ENCODE data around the gene LRRK2.
"Not testable (repeated sequence)": the region's sequence is repeated elsewhere in the genome, so short reads cannot be mapped to it uniquely, and the experiment has no call there.

The LRRK2 gene

DNA sequence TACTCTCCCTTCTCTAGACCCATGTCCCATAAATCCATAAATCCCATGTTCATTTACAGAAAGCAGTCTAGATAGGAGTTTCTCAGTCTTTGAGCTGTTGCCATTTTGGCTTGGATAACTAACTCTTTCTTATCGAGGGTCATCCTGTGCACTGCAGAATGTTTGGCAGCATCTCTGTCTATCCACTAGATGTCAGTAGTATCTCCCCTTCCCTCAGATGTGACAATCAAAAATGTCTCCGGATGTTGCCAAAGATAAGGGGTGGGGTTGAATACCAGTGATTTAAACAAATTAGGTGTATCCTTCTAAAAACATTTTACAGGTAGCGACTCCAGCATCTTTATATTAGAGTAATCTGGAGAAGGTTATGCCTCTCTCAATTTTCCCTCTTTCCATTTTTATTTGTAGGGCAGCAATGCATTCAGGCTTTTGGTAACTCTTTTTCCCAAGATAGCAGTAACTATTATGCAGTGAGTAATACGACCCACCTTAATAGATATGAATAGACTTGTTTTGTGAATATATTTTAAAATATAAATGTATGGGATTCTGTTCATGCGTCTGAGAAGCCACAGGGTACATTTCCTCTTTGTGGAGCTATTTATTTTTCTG lies 100.7 kb downstream of the LRRK2 start:
- DNase-seq = no peak

DNA sequence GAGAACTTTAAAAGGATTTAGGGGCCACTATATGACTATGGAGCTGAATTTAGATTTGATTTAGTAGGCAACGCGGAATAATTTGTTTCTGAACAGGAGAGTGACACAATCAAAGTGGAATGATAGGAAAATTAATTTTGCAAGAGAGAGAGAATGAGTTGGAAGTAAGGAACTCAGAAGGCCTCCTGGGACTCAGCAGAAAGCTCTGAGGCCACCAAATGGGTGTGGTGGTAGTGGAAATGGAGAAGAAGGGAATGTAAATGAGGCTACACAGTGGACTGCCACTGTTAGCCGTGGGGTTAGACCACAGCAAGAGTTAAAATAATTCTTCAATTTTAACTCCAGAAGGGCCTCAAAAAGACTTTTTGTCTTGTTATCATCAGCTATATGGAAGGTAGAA lies 102.7 kb downstream of the LRRK2 start:
- DNase-seq = no peak

DNA sequence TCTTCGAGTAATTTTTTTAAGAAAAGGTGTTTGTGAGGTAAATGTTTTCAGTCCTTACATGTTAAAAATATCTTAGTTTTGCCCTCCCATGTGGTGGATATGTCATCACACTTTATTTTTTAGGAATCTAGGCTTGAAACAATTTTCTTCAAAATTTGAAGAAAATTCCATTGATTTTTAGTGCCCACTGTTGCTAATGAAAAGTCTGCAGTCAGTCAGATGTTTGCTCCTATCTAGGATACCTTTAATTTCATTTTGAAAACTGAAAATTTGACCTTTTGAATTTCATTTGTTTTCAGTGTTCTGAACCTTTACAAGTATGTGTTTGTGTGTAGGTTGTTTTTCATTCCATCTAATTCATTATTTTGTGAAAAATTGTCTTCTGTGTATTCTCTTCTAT lies 105.4 kb downstream of the LRRK2 start:
- no peak for DNase-seq

DNA sequence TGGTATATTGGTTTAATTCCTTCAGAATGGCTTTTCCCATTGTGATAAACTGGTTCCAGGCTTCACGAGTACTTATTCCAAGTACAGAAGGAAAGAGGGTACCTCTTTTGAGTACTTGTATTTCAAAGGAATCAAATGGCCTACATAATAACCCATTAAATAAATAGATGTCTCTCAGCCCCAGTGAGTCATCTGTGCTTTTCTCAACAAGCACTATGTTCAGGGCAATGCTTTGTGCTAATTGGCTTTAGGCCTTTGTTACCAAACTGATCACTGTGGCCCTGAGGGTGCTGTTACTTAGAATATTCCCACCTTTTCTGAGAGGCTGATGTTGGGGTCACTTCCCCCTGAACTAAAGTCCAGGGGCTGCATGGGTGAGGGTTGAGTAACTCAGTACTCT lies 107.1 kb downstream of the LRRK2 start:
- DNase-seq = no peak

DNA sequence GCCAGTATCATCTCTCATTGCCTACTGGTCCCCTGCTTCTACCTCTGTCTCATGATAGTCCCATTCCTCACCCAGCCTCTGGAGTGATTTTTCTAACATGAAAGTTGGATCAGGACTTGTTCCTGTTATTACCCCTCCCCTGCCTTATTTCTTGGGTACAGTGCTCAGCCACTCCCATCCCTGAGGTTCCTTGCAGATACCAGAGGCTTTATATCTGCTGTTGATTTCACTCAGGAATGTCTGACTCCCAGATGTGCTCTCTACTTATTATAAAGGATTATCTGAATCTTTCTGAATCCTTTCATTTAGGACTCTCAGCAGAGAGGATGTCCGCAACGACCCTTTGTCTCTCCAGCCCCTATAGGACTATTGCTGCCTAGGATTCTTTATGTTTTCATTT lies 111.2 kb downstream of the LRRK2 start:
- no peak for DNase-seq

DNA sequence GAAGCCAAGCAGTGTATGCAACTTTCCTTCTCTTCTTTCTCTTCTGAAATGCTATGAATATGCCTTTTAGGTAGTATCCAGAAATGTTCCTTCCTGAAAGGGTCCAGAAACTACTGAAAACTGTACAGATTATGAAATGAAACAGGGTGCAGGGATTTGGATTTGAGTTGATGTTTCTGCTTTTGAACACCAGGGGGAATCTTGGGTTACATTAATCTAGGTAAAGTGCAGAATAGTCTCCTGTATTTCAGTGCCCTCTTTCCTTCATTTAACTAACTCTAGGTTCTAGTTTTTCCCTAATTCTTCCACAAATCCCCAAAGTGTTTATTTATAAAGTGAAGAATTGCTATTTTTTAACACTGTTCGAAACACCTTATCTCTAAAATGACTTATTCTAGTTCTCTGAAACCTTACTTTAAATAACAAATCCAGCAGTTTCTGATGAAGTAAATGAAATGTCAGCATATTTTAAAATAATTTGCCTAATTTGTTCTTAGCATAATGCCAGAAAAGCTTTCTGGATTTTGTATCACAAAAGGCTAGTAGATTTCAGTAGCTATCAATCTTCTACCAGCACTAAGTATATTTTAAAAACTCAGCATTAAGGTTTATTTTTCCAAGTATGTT lies 111.9 kb downstream of the LRRK2 start:
- DNase-seq = no peak

DNA sequence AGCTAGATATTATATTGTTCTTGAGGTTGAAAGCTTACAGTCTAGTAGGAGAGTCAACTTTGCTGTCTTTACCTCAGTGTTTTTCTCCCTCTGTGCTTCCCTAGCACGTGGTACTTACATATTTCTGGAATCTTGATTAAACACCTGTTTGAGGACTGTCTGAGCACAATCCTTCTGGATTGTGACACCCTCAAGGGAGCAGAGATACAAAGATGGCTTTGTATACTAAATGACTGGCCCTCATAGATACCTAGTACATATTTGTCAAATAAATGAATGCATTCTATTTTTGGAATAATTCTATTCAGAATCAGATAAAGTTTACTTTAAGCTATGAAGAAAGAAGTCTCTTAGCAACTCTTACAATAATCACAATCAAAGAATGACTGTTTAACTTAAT lies 113.3 kb downstream of the LRRK2 start:
- DNase-seq = no peak

DNA sequence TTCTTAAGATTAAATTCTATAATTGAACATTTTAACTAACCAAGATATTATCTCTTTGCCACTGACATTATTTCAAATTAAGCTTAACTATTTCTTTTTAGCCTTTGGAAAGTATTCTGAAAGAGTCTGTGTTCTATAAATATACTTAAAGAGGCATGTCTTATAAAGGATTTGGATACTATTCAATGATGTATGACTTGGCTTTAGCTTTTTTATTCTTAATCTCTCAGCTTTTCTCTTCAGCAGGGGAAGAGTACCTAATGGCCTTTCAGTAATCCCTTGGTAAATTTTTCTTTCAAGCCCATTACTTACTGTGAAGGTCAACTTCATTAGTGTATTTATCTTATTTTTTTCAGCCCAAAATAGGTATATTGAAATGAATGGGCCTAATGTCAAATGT lies 113.8 kb downstream of the LRRK2 start:
- DNase-seq = no peak

DNA sequence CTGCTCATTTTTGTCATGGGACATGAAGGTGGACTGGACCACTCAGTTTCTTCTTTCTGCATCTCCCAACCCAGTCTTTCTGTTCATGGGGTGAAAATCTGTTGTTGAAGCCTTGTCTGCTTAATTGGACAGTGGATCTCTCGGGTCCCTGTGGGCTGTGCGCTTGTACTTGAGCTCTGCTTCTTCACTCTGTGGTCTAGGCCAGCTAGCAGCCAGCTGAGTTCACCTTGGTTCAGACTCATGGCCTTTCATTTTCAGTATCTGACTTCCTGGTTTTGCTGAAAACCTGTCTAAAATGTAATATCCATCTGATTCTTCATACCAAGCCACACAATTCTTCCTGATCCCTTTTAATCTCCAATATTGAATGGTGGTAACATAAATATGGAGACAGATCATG lies 117.2 kb downstream of the LRRK2 start:
- no peak for DNase-seq

DNA sequence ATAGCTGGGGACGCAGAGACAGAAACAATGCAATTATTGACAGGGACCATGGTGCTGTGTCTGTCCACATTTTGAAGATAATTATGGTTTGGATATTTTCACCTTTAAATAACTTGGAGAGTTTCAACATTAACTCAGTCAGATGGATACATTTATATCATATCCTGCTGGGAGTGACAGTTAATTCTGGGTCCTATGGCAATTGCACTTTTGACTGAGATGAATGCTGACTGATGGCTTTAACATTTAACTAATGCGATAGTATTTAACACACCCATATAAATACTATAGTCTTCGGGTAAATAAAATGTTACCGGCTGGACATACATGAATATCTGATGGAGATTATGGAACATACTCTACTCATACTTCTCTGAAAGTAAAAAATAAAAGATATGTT lies 118.3 kb downstream of the LRRK2 start:
- DNase-seq = no peak

DNA sequence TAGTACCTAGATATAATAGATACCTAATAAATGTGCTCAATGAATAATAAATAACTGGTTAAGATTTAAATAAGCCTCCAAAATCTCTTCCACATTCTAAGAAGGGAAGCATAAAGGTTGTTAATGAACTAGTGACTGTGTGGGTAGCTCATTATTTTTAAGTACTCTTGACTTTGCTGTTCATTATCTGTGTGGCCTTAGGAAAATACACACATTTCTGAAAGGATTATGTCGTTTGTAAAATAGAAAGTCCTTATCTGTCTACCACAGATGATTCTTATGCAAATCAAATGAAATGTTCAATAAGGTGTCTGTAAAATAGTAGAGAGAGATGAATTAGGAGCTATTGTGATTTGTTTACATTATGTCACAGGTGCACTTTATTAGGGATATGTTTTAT lies 119.5 kb downstream of the LRRK2 start:
- DNase-seq = no peak

DNA sequence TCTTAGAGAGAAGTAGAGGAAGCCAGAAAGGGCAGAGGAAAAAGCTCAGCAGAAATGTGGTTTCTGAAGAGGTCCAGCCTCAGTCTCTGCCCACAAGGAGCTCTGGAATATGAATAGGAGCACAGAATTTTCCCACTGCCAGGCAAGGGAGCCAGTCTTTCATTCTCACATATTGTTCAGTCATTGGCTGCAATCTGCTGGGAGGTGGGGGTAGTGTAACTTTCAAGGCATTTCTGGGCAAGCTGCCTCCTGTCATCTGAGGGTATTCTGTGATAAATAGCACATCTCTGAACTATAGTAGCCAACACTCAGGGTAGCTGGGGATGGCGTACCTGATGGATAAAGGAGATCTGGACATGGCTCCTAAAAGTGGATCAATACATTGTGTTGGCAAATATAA lies 127.2 kb downstream of the LRRK2 start:
- DNase-seq = no peak

DNA sequence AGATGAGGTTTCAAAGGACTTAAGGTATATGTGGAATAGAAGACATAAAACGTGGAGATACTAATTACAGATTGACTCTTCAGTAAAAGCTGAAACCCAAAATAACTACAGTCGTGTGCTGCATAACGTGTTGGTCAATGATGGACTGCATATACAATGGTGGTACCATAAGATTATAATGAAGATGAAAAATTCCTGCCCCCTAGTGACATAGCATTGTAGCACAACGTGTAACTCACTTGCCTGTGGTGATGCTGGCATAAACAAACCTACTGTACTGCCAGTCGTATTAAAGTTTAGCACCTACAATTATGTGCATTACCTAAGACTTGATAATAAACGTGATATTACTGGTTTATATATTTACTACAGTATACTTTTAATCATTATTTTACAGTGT lies 150.3 kb downstream of the LRRK2 start:
- DNase-seq = no peak

DNA sequence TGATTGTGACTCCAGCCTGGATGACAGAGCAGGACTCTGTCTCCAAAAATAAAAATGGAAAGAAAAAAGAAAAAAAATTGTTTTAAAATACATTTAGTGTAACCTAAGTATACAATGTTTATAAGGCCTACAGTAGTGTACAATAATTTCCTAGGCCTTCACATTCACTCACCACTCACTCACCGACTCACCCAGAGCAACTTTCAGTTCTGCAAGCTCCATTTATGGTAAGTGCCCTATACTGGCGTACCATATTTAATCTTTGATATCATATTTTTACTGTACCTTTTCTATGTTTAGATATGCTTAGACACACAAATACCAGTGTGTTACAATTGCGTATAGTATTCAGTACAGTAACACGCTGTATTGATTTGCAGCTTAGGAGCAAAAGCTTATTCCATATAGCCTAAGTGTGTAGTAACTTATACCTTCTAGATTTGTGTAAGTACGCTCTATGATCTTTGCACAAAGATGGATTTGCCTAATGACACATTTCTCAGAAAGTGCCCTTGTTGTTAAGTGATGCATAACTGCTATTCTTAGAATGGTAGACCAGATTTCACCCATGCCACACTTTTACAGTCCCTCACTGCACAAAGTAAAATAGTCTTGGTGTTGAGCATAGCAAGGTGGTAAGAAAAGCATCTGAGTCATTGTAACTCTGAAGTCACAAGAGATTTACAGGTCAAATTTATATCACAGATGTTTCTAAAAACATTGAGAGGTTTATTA lies 151.9 kb downstream of the LRRK2 start:
- DNase-seq = no peak

DNA sequence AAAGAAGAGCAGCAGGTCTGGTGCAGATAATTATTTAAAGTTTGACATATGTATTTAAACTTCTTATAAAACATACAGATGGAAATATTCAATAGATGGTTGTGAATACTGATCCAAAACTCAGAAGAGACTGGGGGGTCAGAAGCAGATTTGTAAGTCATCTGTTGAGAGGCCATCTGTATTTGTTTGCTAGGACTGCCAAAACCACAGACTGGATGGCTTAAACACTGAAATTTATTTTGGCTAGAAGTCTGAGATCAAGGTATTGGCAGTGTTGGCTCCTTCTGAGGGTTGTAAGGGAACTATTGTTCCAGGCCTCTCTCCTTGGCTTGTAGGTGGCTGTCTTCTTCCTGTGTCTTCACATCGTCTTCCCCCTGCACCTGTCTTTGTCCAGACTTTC lies 153.9 kb downstream of the LRRK2 start:
- no peak for DNase-seq

DNA sequence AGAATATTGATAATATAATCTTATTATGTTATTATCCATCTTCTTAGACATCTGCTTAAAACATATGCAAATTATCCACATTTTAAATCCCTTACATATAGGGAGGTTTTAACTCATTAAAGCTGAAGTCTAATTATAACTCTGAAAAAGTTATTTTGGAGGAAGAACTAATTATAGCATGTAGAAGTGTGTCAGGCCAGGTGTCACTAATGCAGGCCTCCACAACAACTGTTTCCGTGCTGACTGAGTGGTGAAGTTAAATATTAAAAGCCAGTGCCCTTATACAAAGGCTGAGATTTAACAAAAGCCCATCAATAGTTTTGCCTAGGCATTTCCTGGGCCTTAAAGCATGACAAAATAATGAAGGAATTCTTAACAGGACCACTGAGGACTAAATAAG lies 157.4 kb downstream of the LRRK2 start:
- DNase-seq = no peak

DNA sequence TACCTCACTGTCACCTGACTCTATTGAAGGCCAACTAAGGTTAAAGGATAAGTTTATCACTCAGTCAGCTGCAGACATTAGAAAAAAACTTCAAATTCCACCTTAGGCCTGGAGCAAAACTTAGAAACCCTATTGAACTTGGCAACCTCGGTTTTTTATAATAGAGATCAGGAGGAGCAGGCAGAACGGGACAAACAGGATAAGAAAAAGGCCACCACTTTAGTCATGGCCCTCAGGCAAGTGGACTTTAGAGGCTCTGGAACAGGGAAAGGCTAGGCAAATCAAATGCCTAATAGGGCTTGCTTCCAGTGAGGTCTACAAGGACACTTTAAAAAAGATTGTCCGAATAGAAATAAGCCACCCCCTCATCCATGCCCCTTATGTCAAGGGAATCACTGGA lies 162.5 kb downstream of the LRRK2 start:
- DNase-seq = not testable (repeated sequence)

DNA sequence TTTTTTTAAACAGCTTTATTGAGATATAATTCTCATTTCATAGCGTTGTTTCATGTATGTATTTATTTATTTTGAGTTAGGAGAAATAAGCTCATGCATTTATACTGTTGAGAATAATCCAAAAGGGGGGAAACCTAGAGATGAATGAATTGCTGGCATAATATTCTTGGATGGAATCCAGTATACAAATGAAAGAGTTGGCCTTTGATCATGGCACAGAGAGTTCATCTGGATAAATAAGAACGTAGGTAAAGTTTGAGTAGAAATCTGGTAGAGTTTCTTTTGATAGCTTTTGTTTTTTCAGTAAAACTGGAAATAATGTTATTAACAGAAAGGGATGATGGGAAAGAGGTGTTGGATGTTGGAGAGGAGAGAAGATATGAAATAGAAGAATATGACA lies 166.2 kb downstream of the LRRK2 start:
- no peak for DNase-seq

DNA sequence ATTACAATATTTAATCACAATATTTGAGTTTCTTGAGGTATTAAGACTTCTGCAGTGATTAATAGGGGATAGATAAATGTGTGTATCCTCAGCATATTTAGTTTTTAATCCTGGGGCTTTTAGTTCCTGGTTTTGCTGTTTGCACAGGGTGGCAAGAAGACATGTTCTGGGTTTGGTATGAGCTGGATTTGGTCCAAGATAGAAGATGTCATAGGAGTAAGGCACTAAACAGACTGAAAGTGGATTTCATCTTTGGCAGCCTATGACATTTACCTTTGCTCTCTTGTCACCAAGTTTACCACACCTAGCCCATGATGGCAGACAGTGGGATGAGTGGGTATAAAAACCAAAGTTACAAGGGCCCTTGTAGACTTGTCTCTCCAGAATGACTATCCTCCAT lies 168.2 kb downstream of the LRRK2 start:
- DNase-seq = no peak

DNA sequence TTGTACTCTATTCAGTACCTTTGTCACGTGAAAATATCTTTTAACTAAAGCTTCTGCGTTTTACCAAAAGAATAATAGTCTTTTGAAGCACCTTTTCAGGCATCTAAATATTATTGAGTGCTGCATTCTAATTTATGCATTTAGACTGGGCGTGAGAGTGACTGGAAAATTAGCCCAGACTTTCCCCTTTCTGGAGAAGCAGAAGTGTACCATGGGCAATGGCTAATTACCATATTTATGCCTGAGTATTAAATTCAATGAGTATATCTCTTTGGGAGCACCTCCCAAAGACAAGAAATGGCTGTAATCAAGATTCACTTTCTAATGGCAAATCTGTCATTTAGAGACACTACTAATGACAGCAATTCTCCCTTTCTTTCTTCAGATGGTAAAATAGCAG lies 174.9 kb downstream of the LRRK2 start:
- DNase-seq = no peak

DNA sequence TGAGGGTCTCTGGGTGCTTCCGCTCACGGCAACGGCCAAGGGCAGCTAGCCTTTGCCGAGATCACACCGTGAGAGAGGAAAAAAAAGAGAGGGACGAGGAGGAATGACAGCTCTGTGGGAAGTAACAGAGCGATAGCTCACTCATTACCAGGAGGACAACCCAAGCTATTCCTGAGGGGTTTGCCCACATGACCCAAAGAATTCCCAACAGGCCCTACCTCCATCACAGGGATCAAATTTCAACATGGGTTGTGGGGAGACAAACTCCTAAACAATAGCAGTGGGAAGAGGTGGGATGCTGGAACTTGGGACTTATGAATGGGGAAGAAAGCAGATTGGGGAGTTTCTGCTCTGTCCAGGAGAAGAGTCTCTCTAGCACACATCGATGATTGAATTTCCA lies 180.6 kb downstream of the LRRK2 start:
- no peak for DNase-seq
